ENCODE results near the gene HCLS1. TPM values are rescaled to one million over a fixed set of nuclear protein-coding genes. Genes with fewer than 3 reads are reported as not detected.

The HCLS1 gene
- total RNA-seq, 4 donors from 2014 or later = 21.8 to 68.1 (median 28.9) TPM

- Histone ChIP-seq H3K4me3 (no peak overlapping the region), H3K4me1 (no peaks in the 10 kb centered on the region), H3K27ac (no peak overlapping the region), H3K27me3 (no peaks in the 10 kb centered on the region), H3K9me3 (no peaks in the 10 kb centered on the region), H3K36me3 (peaks cover 0 to 62% of the 10 kb centered on the region in 2 donors)
- 90 to 98% methylated on average over 4 to 5 of the region's 5 CpGs for WGBS, 2 donors (ENCODE audit: low coverage in 1 of 2)
- TF ChIP-seq EP300 (IDR thresholded peaks at IDR 0.05) (no peak), CTCF (IDR thresholded peaks at IDR 0.05) (no peak), POLR2AphosphoS5 (IDR thresholded peaks at IDR 0.05) (no peak)
- ATAC-seq = no peak
Measured at GRCh38 chr3:121703973-121704372, 43.3 kb upstream of the HCLS1 start.

DNA sequence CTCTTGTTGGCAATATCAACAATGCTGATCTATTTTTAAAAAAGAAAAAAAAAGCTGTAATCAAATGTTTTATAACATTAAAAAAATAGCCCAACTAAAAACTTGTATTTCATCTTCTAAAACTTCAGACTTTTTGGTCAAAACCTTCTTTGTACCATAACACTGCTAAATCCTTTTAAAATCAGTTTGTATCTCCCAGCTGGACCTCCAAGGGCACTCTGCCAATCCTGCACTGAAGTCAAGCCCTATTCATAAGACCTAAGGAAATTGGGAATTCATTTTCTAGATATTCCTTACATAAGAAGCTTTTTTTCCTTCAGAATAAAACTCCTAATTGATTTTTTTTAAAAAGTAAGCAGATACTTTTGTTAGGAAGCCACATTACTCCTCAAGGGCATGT, 38.2 kb upstream of the HCLS1 start:
- H3K4me3 ChIP-seq = no peak overlapping the region
- H3K36me3 ChIP-seq = peaks cover 0 to 62% of the 10 kb centered on the region in 2 donors
- H3K9me3 ChIP-seq = no peaks in the 10 kb centered on the region
- no peaks in the 10 kb centered on the region for H3K27me3 ChIP-seq
- no peak overlapping the region for H3K27ac ChIP-seq
- ATAC-seq = no peak
- peaks cover 0 to 9% (median 0%) of the 10 kb centered on the region in 3 donors for H3K4me1 ChIP-seq
- TF ChIP-seq POLR2A (IDR thresholded peaks at IDR 0.05) = no peak
- TF ChIP-seq POLR2AphosphoS5 (IDR thresholded peaks at IDR 0.05) = no peak
- TF ChIP-seq EP300 (IDR thresholded peaks at IDR 0.05) = no peak
- no peak for TF ChIP-seq CTCF (IDR thresholded peaks at IDR 0.05)

DNA sequence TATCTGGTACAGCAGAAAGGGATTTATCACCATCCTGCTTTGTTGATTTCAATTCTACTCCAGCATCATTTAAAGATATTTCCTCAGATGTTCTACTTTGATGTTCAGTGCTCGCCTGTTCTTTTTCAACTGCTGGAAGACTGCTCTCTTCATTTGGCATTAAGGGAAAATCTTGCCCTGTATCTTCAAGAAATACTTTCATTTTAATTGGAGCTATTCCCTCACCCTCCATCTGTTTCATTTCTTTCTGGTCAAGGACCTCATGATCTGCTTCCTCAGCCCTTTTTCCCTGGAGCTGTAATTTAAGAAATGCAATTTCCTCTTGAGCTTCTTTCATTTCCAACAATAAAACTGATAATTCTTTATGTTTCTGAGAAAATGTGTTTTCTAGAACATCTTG, 37.8 kb upstream of the HCLS1 start:
- Histone ChIP-seq H3K4me3 (no peak overlapping the region), H3K27me3 (no peaks in the 10 kb centered on the region), H3K36me3 (peaks cover 0 to 65% of the 10 kb centered on the region in 2 donors), H3K4me1 (peaks cover 0 to 9% (median 0%) of the 10 kb centered on the region in 3 donors), H3K27ac (no peak overlapping the region), H3K9me3 (no peaks in the 10 kb centered on the region)
- no peak for ATAC-seq
- WGBS, 2 donors (ENCODE audit: low coverage in 1 of 2) = 86 to 91% methylated on average over 1 of the region's 1 CpG
- TF ChIP-seq POLR2AphosphoS5 (IDR thresholded peaks at IDR 0.05) (no peak), CTCF (IDR thresholded peaks at IDR 0.05) (no peak), POLR2A (IDR thresholded peaks at IDR 0.05) (no peak), EP300 (IDR thresholded peaks at IDR 0.05) (no peak)

DNA sequence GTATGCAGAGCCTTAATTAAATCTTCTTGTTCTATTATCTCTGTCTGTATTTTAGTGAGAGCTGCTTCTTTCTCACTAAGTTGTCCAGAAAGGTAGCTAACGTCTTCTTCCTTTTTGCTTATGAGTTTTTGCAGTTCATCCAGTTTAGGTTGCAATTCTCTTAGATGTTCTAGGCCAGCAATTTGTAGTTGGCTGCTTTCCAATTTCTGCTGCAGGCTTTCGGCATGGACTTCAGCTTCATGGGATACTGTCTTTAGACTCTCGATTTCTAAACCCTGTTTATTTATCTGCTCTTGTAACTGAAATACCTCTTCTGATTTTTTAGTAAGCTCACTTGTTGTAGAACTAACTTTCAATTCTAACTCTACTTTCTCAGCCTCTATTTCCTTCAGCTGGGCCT, 35.5 kb upstream of the HCLS1 start:
- Histone ChIP-seq H3K36me3 (peaks cover 0 to 74% of the 10 kb centered on the region in 2 donors), H3K4me1 (peaks cover 0 to 9% (median 0%) of the 10 kb centered on the region in 3 donors), H3K9me3 (no peaks in the 10 kb centered on the region), H3K27ac (no peak overlapping the region), H3K27me3 (no peaks in the 10 kb centered on the region), H3K4me3 (no peak overlapping the region)
- TF ChIP-seq POLR2AphosphoS5 (IDR thresholded peaks at IDR 0.05) = no peak
- TF ChIP-seq CTCF (IDR thresholded peaks at IDR 0.05) = no peak
- TF ChIP-seq EP300 (IDR thresholded peaks at IDR 0.05) = no peak
- TF ChIP-seq POLR2A (IDR thresholded peaks at IDR 0.05) = no peak
- no peak for ATAC-seq
- 38 to 40% methylated on average over 1 to 3 of the region's 3 CpGs for WGBS, 2 donors (ENCODE audit: low coverage in 1 of 2)

DNA sequence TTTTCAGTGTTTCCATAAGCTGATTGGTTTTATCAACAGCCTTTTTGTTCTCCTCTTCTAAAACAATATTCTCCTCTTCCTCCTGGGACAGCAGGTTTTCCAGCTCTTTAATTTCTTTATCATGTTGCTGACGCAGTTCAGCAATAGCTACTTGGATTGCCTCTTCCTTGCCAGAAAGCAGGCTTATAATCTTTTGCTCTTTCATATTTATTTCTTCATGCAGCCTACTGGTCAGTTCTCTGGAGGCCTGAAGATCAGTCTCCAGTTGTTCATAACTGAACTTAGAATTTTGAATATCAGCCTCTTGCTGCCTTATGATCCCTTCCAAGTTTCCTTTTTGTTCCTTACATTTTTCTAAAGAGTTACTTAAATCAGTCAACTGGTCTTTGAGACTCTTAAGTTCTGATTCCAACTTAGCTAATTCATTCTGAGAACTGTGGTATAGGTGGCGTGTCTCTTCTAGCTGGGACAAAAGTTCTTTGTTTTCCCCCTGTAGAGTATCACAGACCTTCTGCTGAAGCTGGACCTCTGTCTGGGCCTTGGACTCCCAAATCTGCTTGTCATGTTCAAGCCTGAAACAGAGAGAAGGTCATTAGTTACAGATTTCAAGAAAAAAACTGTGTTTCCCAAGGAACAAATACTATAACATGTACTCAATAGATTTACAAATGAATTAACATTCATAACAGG, 31.5 kb upstream of the HCLS1 start:
- ATAC-seq = no peak
- TF ChIP-seq POLR2A (IDR thresholded peaks at IDR 0.05) = no peak
- TF ChIP-seq POLR2AphosphoS5 (IDR thresholded peaks at IDR 0.05) = no peak
- Histone ChIP-seq H3K27ac (no peak overlapping the region), H3K27me3 (no peaks in the 10 kb centered on the region), H3K36me3 (peaks cover 0 to 72% of the 10 kb centered on the region in 2 donors), H3K4me1 (peaks cover 0 to 15% (median 0%) of the 10 kb centered on the region in 3 donors), H3K9me3 (no peaks in the 10 kb centered on the region), H3K4me3 (no peak overlapping the region)
- 67 to 100% methylated on average over 2 of the region's 2 CpGs for WGBS, 2 donors (ENCODE audit: low coverage in 1 of 2)

Measured in gastroesophageal sphincter (tissue), 4 donors.